Activated CD4-positive, alpha-beta memory T cell treated with anti-CD3 and anti-CD28 coated beads, Interleukin-2, amount 10 ng/mL, durations not matched to agents 7 days and 5 days (primary cell): ENCODE measurements around the gene KEL. TPM values are rescaled to one million over a fixed set of nuclear protein-coding genes. Genes with fewer than 3 reads are reported as not detected.

Experiments
- CTCF ChIA-PET: fragments of 350-600 bp; sonication (Branson Sonifier 250); formaldehyde crosslinking; loops from one replicate; lab custom pipeline; 2021; ENCODE audit warnings: antibody characterized with exemption, inconsistent platforms; lab: Charles Lee
- POLR2A ChIA-PET: fragments of 350-600 bp; sonication (Branson Sonifier 250); formaldehyde crosslinking; loops from one replicate; lab custom pipeline; 2021; ENCODE audit warnings: antibody characterized with exemption; lab: Charles Lee
- DNase-seq: peaks from one replicate; pipeline ENCODE4 v3.0.0-alpha.2; 2020
- H3K27ac Mint-ChIP-seq: one replicate; pipeline ENCODE4 v1.8.0; 2021; ENCODE audit warnings: mild to moderate bottlenecking, mixed read lengths
- H3K27me3 Mint-ChIP-seq: one replicate; pipeline ENCODE4 v1.8.0; 2021; ENCODE audit warnings: mixed read lengths
- H3K36me3 Mint-ChIP-seq: one replicate; pipeline ENCODE4 v1.8.0; 2021; ENCODE audit warnings: low read depth, mixed read lengths
- H3K4me1 Mint-ChIP-seq: one replicate; pipeline ENCODE4 v1.8.0; 2021; ENCODE audit warnings: mixed read lengths
- H3K4me3 Mint-ChIP-seq: one replicate; pipeline ENCODE4 v1.8.0; 2021; ENCODE audit warnings: mild to moderate bottlenecking, mixed read lengths
- H3K9me3 Mint-ChIP-seq: one replicate; pipeline ENCODE4 v1.8.0; 2021; ENCODE audit warnings: mixed read lengths
- total RNA-seq, 2 experiments: library from RNA; stranded (reverse); gene quantifications; one replicate each; pipeline ENCODE4 v1.2.3, GENCODE V29; 2021

Gene KEL
- total RNA-seq, 2 experiments from 2014 or later: 0.30 to 1.1 TPM

- H3K27me3 Mint-ChIP-seq: peaks cover 37% of the 10 kb centered on the region
- CTCF ChIA-PET: no interaction called here
- H3K27ac Mint-ChIP-seq: no peak overlapping the region
- peaks cover 13% of the 10 kb centered on the region for H3K9me3 Mint-ChIP-seq
- peaks cover 2% of the 10 kb centered on the region for H3K36me3 Mint-ChIP-seq
- no peak overlapping the region for H3K4me3 Mint-ChIP-seq
- no peak for DNase-seq
- peaks cover 4% of the 10 kb centered on the region for H3K4me1 Mint-ChIP-seq
- POLR2A ChIA-PET: no interaction called here
These were observed 4.4 kb downstream of the KEL start for GRCh38 chr7:142957723-142958122.

- peaks cover 4% of the 10 kb centered on the region for H3K4me1 Mint-ChIP-seq
- DNase-seq: no peak
- ChIA-PET CTCF (interaction anchor here (0.6 kb wide), 1 partner anchor 181 kb away, joined by 3 read pairs; no protein-coding TSS in a partner anchor), POLR2A (no interaction called here)
- H3K27ac Mint-ChIP-seq: no peak overlapping the region
- H3K4me3 Mint-ChIP-seq: no peak overlapping the region
- H3K9me3 Mint-ChIP-seq: peaks cover 13% of the 10 kb centered on the region
- H3K27me3 Mint-ChIP-seq: peaks cover 39% of the 10 kb centered on the region
- H3K36me3 Mint-ChIP-seq: peaks cover 2% of the 10 kb centered on the region
These were observed 5.1 kb downstream of the KEL start for GRCh38 chr7:142956951-142957623.

GRCh38 chr7:142954680-142955268, 7.4 kb downstream of the KEL start:
- ChIA-PET CTCF (no interaction called here), POLR2A (no interaction called here)

GRCh38 chr7:142950235-142950634, 11.9 kb downstream of the KEL start:
- H3K36me3 Mint-ChIP-seq: no peaks in the 10 kb centered on the region
- ChIA-PET CTCF (no interaction called here), POLR2A (no interaction called here)
- peaks cover 5% of the 10 kb centered on the region for H3K9me3 Mint-ChIP-seq
- no peak for DNase-seq
- H3K27ac Mint-ChIP-seq: no peak overlapping the region
- no peak overlapping the region for H3K4me3 Mint-ChIP-seq
- H3K4me1 Mint-ChIP-seq: no peaks in the 10 kb centered on the region
- H3K27me3 Mint-ChIP-seq: peaks cover 23% of the 10 kb centered on the region

More at GRCh38 chr7:142954680-142955268, 7.4 kb downstream of the KEL start:
- no peak for DNase-seq
- Mint-ChIP-seq H3K27me3 (peaks cover 38% of the 10 kb centered on the region), H3K4me1 (peaks cover 4% of the 10 kb centered on the region), H3K9me3 (peaks cover 13% of the 10 kb centered on the region), H3K27ac (no peak overlapping the region), H3K36me3 (peaks cover 2% of the 10 kb centered on the region), H3K4me3 (no peak overlapping the region)

GRCh38 chr7:142948603-142949002, 13.6 kb downstream of the KEL start:
- Mint-ChIP-seq H3K27ac (no peak overlapping the region), H3K27me3 (peaks cover 18% of the 10 kb centered on the region), H3K36me3 (no peaks in the 10 kb centered on the region), H3K4me3 (no peak overlapping the region), H3K4me1 (no peaks in the 10 kb centered on the region), H3K9me3 (peaks cover under 1% of the 10 kb centered on the region)
- ChIA-PET POLR2A (no interaction called here), CTCF (no interaction called here)
- no peak for DNase-seq

GRCh38 chr7:142945001-142945400, 17.2 kb downstream of the KEL start:
- no peak for DNase-seq
- CTCF ChIA-PET: no interaction called here
- H3K4me1 Mint-ChIP-seq: no peaks in the 10 kb centered on the region

GRCh38 chr7:142943706-142944268, 18.4 kb downstream of the KEL start:
- Mint-ChIP-seq H3K4me3 (no peak overlapping the region), H3K4me1 (no peaks in the 10 kb centered on the region), H3K27me3 (peaks cover 12% of the 10 kb centered on the region), H3K9me3 (no peaks in the 10 kb centered on the region), H3K27ac (no peak overlapping the region), H3K36me3 (no peaks in the 10 kb centered on the region)
- DNase-seq: no peak
- ChIA-PET CTCF (no interaction called here), POLR2A (no interaction called here)

More at GRCh38 chr7:142945001-142945400, 17.2 kb downstream of the KEL start:
- POLR2A ChIA-PET: no interaction called here
- no peak overlapping the region for H3K27ac Mint-ChIP-seq
- no peaks in the 10 kb centered on the region for H3K9me3 Mint-ChIP-seq
- H3K4me3 Mint-ChIP-seq: no peak overlapping the region
- peaks cover 17% of the 10 kb centered on the region for H3K27me3 Mint-ChIP-seq
- H3K36me3 Mint-ChIP-seq: no peaks in the 10 kb centered on the region

GRCh38 chr7:142942746-142943145, 19.4 kb downstream of the KEL start:
- no peaks in the 10 kb centered on the region for H3K9me3 Mint-ChIP-seq
- H3K27me3 Mint-ChIP-seq: peaks cover 10% of the 10 kb centered on the region
- no peaks in the 10 kb centered on the region for H3K36me3 Mint-ChIP-seq
- CTCF ChIA-PET: no interaction called here
- no peak overlapping the region for H3K27ac Mint-ChIP-seq
- no peak overlapping the region for H3K4me3 Mint-ChIP-seq
- no peak for DNase-seq
- POLR2A ChIA-PET: no interaction called here
- no peaks in the 10 kb centered on the region for H3K4me1 Mint-ChIP-seq

- ChIA-PET POLR2A (no interaction called here), CTCF (no interaction called here)
- H3K27ac Mint-ChIP-seq: no peak overlapping the region
- H3K27me3 Mint-ChIP-seq: peaks cover 11% of the 10 kb centered on the region
- no peaks in the 10 kb centered on the region for H3K9me3 Mint-ChIP-seq
- no peaks in the 10 kb centered on the region for H3K4me1 Mint-ChIP-seq
- H3K4me3 Mint-ChIP-seq: no peak overlapping the region
- no peaks in the 10 kb centered on the region for H3K36me3 Mint-ChIP-seq
- DNase-seq: no peak
These were observed 20.6 kb downstream of the KEL start for GRCh38 chr7:142941541-142941940.

- ChIA-PET CTCF (no interaction called here), POLR2A (no interaction called here)
- H3K27me3 Mint-ChIP-seq: peaks cover 11% of the 10 kb centered on the region
- H3K36me3 Mint-ChIP-seq: no peaks in the 10 kb centered on the region
- H3K27ac Mint-ChIP-seq: no peak overlapping the region
- no peak for DNase-seq
- no peak overlapping the region for H3K4me3 Mint-ChIP-seq
- H3K4me1 Mint-ChIP-seq: no peaks in the 10 kb centered on the region
- no peaks in the 10 kb centered on the region for H3K9me3 Mint-ChIP-seq
These were observed 21.1 kb downstream of the KEL start for GRCh38 chr7:142940966-142941535.

GRCh38 chr7:142939226-142939910, 22.8 kb downstream of the KEL start, which contains the start of gene LLCFC1:
LLCFC1 (plus strand) TSS chr7:142939484; CDS start chr7:142939622, 138 bp downstream.
- Mint-ChIP-seq H3K27ac (no peak within 1 kb of the TSS), H3K27me3 (peaks cover 11% of the 10 kb centered on the region), H3K4me1 (no peaks in the 10 kb centered on the region), H3K4me3 (no peak within 1 kb of the TSS), H3K9me3 (no peaks in the 10 kb centered on the region), H3K36me3 (no peaks in the 10 kb centered on the region)
- DNase-seq: no peak
- POLR2A ChIA-PET: no interaction called here
- CTCF ChIA-PET: no interaction called here

GRCh38 chr7:142938611-142939010, 23.6 kb downstream of the KEL start:
- Mint-ChIP-seq H3K4me3 (no peak overlapping the region), H3K4me1 (no peaks in the 10 kb centered on the region), H3K9me3 (no peaks in the 10 kb centered on the region), H3K27me3 (peaks cover 11% of the 10 kb centered on the region), H3K36me3 (no peaks in the 10 kb centered on the region), H3K27ac (no peak overlapping the region)
- DNase-seq: no peak
- POLR2A ChIA-PET: no interaction called here
- CTCF ChIA-PET: no interaction called here
